ENCODE data around the gene MLLT3. TPM values are rescaled to one million over a fixed set of nuclear protein-coding genes. Genes with fewer than 3 reads are reported as not detected.

MLLT3 gene
- total and polyA plus RNA-seq, 2 donors (not counting 3 experiments of a cell fraction or from before 2014, with no cell fraction given), result 6.1 to 10.0 TPM

DNA sequence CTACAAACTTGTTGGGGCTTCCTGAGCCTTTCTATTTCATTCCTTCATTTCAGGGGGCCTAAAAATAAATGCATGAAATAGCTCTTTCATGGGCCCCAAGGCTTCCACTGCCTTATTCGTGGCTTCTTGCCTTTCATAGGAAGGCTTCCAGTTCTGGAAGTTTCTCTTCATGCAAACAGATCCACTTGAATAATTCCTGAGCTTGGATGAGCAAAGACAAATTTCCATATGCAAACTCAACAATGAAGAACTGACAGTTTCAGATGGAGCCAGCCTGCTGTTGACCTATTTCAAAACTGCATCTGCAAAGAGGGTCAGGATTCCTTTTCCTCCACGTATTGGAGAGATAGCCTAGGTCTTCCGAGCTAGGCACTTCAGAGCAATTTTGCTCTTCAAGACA lies 142.1 kb downstream of the MLLT3 start:
- no peak overlapping the region for H2AFZ ChIP-seq (ENCODE audit: low read depth, low read length)
- no peak overlapping the region for H3K27ac ChIP-seq (ENCODE audit: insufficient read depth, low read depth, low read length)
- H3K9me3 ChIP-seq (replicated peaks; ENCODE audit: control insufficient read depth, insufficient read depth, low read length), result no peaks in the 10 kb centered on the region
- H3K36me3 ChIP-seq (ENCODE audit: control insufficient read depth in 2 of 2, extremely low read depth in 1 of 2, insufficient read depth in 2 of 2, low read length in 2 of 2), result no peaks in the 10 kb centered on the region
- peaks cover 2 to 3% of the 10 kb centered on the region in 2 experiments for H3K27me3 ChIP-seq (ENCODE audit: control insufficient read depth in 2 of 2, insufficient read depth in 2 of 2, low read length in 2 of 2)
- CTCF ChIA-PET, result interaction anchor here (1.6 kb wide), 1 partner anchor 12 kb away, joined by 5 read pairs; no protein-coding TSS in a partner anchor
- H4K20me1 ChIP-seq (replicated peaks; ENCODE audit: control insufficient read depth, extremely low read depth, insufficient read depth, low read length), result no peaks in the 10 kb centered on the region
- DNase-seq (ENCODE audit: low read depth, low spot score), result no peak
- no peak overlapping the region for H3K4me3 ChIP-seq (replicated peaks in 1 of 3; ENCODE audit: insufficient read depth in 1 of 3, low read depth in 1 of 3, low read length in 3 of 3)
- H3K4me2 ChIP-seq (ENCODE audit: insufficient read depth, low read length), result no peak overlapping the region
- no TSS peak for BruUV-seq (replicated peaks)
- no peaks in the 10 kb centered on the region for H3K79me2 ChIP-seq (ENCODE audit: control insufficient read depth, insufficient read depth, low read length)
- intact Hi-C loops (cut with micrococcal nuclease) (no loop called here), dilution Hi-C loops (cut with MboI; ENCODE audit: extremely low pct_ligation_motif_present, low sequenced_read_pairs) (no loop called here)
- no peaks in the 10 kb centered on the region for H3K9me1 ChIP-seq (replicated peaks; ENCODE audit: control insufficient read depth, extremely low read depth, insufficient read depth, low read length)
- POLR2A ChIA-PET, result no interaction called here
- FAIRE-seq, result no peak
- no peak overlapping the region for H3K9ac ChIP-seq (replicated peaks; ENCODE audit: extremely low read depth, insufficient read depth, low read length)
- no peaks in the 10 kb centered on the region for H3K4me1 ChIP-seq (ENCODE audit: control insufficient read depth, extremely low read depth, insufficient read depth, low read length)
- TF ChIP-seq POLR2A (IDR thresholded peaks at IDR 0.05; ENCODE audit: low read depth, low read length) (no peak), JUN (IDR thresholded peaks at IDR 0.05; ENCODE audit: borderline replicate concordance, insufficient read depth, insufficient read length, low read depth) (no peak), GATA2 (IDR thresholded peaks at IDR 0.05; ENCODE audit: insufficient read depth, insufficient read length, low read depth, low read length) (no peak), POLR2AphosphoS5 (IDR thresholded peaks at IDR 0.05; ENCODE audit: insufficient read depth, low read depth, low read length) (no peak), FOS (IDR thresholded peaks at IDR 0.05; ENCODE audit: borderline replicate concordance, insufficient read depth, low read length) (no peak), EZH2 (IDR thresholded peaks at IDR 0.05; ENCODE audit: borderline replicate concordance, low read depth, low read length, severe bottlenecking) (no peak), MYC (IDR thresholded peaks at IDR 0.05; ENCODE audit: low read depth, low read length) (no peak)
- TF ChIP-seq, protein P1, sequence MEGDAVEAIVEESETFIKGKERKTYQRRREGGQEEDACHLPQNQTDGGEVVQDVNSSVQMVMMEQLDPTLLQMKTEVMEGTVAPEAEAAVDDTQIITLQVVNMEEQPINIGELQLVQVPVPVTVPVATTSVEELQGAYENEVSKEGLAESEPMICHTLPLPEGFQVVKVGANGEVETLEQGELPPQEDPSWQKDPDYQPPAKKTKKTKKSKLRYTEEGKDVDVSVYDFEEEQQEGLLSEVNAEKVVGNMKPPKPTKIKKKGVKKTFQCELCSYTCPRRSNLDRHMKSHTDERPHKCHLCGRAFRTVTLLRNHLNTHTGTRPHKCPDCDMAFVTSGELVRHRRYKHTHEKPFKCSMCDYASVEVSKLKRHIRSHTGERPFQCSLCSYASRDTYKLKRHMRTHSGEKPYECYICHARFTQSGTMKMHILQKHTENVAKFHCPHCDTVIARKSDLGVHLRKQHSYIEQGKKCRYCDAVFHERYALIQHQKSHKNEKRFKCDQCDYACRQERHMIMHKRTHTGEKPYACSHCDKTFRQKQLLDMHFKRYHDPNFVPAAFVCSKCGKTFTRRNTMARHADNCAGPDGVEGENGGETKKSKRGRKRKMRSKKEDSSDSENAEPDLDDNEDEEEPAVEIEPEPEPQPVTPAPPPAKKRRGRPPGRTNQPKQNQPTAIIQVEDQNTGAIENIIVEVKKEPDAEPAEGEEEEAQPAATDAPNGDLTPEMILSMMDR (IDR thresholded peaks at IDR 0.05; ENCODE audit: extremely low read depth in 1 of 2, insufficient read depth in 1 of 2, low read depth in 1 of 2, low read length in 2 of 2), result no peak
- TF ChIP-seq, protein P2, sequence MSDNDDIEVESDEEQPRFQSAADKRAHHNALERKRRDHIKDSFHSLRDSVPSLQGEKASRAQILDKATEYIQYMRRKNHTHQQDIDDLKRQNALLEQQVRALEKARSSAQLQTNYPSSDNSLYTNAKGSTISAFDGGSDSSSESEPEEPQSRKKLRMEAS (IDR thresholded peaks at IDR 0.05; ENCODE audit: insufficient read depth, insufficient read length), result no peak

Data from endothelial cell of umbilical vein (primary cell).